HG03045 (cell line): Measurements from ENCODE around the gene CCL3.
"Not testable (repeated sequence)": the region's sequence is repeated elsewhere in the genome, so short reads cannot be mapped to it uniquely, and the experiment has no call there.

ENCODE experiments used
- ATAC-seq: cut with Tn5 transposase; IDR thresholded peaks from one replicate; pipeline ENCODE4 v1.9.1; 2021; ENCODE audit warnings: mild to moderate bottlenecking, moderate library complexity; ENCODE audit not compliant: unreplicated experiment

Gene CCL3

DNA sequence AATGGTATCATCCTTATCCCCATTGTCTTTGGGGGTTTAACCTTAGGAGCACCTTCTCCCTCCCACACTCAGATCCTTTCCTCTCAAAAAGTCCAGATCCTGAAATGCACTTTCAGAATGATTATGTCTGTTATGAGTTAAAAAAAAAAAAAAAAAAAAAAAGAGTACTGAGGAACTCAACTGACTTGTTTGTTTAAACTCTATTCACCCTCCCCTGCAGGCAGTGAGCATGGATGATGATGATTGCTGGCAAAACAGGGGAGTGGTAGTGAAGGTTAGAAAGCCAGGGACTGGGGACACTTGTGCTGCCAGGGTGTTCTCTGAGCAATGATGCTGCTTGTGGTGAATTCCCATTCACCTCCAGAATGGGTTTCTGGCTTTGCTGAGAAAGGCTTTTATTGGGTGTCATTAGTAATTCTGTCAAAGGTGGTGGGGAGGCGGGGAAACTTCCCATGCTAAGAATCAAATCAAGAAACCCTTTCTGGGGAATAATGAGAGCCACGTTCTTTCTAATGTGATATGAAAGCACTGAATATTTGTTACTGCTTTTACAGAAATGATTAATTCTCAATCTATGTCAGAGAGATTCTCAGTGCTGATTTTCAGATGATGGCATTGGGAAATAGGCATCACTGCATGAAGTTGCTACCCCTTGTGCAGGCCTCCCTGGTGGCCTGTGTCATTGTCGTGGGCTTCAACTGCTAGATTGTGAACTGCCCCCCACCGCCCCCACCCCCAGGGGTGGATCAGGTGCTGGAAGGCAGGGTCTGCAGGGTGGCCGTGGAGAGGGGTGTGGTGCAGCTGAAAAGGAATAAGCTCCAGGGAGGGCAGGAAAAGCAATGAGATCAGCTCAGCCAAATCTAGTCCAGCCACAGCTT lies 27.8 kb upstream of the CCL3 start:
- ATAC-seq, result no peak

DNA sequence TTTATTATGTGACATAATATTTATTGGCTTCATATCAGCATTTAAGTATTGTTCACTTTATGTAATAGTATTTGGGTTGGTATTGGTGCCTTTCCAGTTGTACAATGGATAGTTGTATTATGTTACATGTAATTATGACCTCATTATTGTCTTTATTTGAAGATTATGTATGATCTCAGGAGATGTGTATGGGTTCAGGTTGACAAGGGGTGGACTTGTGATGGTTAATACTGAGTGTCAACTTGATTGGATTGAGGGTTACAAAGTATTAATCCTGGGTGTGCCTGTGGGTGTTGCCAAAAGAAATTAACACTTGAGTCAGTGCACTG lies 25.7 kb upstream of the CCL3 start:
- ATAC-seq, result not testable (repeated sequence)

DNA sequence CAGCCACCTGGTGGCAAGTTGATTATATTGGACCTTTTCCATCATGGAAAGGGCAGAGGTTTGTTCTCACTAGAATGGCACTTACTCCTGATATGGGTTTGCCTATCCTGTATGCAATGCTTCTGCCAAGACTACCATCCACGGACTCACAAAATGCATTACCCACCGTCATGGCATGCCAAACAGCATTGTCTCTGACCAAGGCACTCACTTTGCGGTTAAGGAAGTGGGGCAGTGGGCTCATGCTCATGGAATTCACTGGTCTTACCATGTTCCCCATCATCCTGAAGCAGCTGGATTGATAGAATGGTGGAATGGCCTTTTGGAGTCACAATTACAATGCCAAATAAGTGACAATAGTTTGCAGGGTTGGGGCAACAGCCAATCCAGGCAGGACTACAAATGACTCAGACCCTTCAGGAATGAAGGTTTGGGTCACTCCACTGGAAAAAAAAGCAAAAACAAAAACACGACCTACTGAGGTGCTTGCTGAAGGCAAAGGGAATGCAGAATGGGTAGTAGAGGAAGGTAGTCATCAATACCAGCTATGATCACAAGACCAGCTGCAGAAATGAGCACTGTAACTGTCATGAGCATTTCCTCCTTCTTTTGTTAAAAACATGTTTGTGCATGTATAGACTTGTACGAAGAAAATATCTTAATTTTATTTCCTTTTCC lies 25.2 kb upstream of the CCL3 start:
- not testable (repeated sequence) for ATAC-seq

- not testable (repeated sequence) for ATAC-seq
Observed at GRCh38 chr17:36113131-36113530, 23.2 kb upstream of the CCL3 start.

- ATAC-seq, result no peak
Observed at GRCh38 chr17:36112572-36112971, 22.6 kb upstream of the CCL3 start.

DNA sequence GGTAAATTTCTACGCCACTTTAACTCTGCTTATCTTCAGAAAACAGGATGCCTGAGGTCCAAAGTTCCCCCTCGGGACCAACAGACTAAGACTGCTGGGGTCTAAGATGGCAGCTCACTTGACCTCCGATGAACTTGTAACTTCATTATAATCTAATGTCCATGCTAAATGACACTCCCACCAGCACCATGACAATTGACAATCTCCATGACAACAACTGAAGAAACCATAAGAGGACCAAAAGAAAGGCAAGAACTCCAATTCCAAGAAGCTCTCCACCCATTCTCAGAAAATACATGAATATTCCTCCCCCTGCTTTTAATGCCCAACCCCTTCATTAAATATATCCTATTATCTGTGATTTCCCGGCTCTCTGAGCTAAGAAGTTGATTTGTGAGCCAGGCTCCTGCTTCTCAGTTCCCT lies 21.1 kb upstream of the CCL3 start:
- no peak for ATAC-seq

DNA sequence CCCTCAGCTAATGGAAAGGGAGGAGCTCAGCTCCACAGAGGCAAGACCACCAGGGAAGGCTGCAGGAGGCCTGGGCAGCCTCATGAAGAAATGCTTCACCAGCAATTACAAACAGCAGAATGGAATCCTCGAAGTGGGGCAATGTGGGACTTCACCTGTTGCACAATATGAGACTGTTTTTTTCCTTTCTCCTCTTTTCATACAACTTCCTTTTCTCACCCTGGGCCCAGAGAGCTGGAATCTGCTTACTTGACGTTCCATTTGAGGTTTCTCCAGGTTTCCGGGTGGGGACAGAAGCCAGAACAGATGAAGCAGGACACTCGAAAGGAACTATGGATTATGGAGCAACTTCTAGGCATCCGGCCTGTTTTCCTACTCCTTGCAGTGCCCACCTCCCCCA lies 18.3 kb upstream of the CCL3 start:
- not testable (repeated sequence) for ATAC-seq

DNA sequence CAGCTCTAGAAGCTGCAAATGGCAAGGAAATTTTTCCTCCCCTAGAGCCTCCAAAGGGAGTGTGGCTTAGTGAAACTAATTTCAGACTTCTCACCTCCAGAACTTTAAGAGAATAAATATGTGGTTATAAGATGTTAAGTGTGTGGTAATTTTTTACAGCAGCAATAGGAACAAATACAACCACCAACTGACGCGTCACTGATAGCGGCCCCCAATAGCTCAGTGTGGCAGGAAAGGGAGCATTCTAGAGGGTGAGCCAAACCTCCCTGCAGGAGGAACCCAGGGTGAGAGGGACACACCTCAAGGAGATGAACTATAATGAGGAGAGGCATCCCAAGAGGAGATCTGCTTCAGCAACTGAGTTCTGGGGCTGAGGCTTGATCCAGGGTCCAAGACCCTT lies 17.7 kb upstream of the CCL3 start:
- ATAC-seq, result no peak

DNA sequence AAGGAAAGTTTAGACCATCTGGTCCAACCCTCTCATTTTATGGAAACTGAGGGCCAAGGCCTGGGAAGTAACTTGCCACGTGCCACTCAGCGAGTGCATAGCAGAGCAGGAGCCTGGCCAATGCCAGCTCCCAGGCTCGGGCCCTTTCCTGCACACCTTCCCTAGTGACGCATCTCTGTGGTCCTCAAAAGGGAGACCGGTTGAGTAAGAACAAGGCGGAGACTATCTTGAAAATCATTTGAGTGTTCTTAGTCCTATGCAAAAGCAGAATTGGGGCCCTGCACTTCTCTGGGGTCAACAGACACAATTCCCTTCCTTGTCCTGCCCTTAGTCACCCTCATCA lies 16.5 kb upstream of the CCL3 start:
- no peak for ATAC-seq

DNA sequence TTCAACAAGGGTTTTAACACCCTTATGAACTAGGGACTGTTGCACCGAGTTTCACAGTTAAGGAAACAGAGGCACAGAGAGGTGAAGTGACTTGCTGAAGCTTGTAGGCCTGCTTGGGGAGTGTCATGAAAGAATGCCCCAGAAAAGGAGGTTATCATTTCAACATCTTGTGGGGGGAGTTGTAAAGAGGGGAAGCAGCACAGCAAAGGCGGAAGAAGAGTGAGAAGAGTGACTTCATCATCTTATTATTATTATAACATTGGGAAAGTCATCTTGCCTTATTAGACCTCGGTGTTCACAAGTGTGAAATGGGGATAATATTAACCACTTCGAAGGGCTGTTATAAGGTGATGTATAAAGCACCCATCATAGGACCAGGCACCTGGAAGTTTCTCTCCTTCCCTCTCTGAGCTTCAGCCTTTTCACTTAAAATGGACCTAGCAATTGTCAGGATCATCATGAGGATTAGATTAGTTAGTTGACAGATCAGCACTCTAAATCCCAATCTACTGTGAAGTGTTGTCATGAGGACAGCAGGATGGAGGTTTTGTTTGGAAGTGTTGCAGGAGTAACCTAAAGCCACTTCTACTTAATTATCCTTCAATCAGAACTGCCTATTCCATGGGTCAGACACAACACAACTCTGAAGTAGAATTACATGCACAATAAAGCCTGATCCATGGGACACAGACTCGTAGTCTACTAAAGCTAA lies 16.0 kb upstream of the CCL3 start:
- no peak for ATAC-seq

- no peak for ATAC-seq
Observed at GRCh38 chr17:36104701-36105181, 14.8 kb upstream of the CCL3 start.

- ATAC-seq, result not testable (repeated sequence)
Observed at GRCh38 chr17:36104246-36104645, 14.3 kb upstream of the CCL3 start.

DNA sequence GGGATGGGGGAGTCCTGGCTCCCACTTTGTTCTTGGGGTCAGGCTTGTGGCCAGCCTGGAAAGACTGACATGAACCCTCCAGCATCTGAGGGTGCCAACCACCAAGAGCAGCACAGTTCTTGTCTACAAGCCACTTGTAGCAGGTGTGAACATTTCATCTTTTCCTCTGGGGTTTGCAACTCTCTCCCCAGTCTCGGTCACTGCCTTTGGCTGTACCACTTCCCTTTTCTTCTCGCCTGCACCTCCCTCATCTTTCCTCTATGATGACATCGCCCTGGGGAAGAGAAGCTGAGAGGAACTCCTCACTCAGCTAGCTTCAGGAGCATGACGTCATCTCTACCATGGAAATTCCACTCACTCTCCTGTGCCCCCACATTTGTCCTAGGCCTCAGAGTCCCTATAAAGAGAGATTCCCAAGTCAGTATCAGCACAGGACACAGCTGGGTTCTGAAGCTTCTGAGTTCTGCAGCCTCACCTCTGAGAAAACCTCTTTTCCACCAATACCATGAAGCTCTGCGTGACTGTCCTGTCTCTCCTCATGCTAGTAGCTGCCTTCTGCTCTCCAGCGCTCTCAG lies 13.5 kb upstream of the CCL3 start, which contains the start of gene CCL4:
CCL4 (plus strand) TSS at position 427 of the 575 bp plus-strand sequence; CDS start at position 506, 79 bp downstream.
- ATAC-seq, result peak; percentile 81

- ATAC-seq, result not testable (repeated sequence)
Observed at GRCh38 chr17:36099004-36099403, 9.1 kb upstream of the CCL3 start.

GRCh38 chr17:36095992-36096391 lies 6.0 kb upstream of the CCL3 start:
- ATAC-seq, result no peak

DNA sequence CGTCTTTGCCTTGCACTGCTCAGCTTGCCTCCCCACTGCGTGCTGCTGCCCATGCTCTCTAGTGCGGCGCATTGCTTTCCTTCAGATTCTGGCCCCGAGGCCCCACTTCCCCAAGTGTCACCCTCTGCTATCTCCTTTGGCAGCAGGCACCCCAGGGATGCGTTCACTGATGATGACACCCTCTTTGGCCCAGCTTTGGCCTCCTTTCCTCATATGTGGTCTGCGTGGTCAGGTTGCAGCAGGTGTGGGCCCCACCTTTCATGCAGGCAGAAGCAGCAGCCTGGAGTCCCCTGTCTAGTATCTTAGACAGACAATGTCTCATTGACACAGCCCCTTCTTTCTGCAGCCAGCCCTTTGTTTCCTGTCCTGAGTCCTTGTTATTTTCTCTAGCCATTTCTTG lies 4.8 kb upstream of the CCL3 start:
- no peak for ATAC-seq

DNA sequence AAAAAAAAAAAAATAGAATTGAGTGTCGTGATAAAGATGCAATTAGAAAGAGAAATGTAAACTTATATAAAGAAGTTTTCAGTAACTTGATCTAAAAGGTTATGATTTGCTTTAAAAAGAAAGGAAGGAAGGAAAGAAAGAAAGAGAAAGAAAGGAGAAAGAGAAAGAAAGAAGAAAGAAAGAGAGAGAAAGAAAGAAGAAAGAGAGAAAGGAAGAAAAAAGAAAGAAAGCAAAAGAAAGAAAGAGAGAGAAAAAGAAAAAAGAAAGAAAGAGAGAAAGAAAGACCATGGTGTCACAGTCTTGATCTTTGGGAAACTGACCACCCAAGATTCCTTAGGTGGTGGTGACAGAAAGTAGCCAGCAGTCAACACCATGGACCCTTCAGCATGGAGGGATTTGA lies 4.3 kb upstream of the CCL3 start:
- no peak for ATAC-seq

DNA sequence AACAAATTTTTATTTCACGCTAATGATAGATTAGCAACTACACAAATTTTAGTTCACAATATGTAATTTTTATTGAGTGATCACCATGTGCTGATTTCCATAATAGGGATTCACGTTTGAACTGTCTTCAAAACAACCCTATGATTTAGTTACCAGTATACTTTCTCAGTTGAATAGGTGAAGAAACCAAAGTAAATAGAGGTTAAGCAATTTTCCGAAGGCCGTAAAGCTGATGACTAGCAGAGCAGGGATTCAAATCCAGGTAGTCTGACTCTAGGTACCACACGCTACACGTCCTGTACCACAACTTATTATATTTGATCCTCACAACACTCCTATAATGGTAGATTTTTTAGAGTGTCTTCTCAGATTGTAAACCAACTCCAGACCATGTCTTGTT lies 2.8 kb upstream of the CCL3 start:
- ATAC-seq, result not testable (repeated sequence)

GRCh38 chr17:36092230-36092629 lies 2.3 kb upstream of the CCL3 start:
- no peak for ATAC-seq

DNA sequence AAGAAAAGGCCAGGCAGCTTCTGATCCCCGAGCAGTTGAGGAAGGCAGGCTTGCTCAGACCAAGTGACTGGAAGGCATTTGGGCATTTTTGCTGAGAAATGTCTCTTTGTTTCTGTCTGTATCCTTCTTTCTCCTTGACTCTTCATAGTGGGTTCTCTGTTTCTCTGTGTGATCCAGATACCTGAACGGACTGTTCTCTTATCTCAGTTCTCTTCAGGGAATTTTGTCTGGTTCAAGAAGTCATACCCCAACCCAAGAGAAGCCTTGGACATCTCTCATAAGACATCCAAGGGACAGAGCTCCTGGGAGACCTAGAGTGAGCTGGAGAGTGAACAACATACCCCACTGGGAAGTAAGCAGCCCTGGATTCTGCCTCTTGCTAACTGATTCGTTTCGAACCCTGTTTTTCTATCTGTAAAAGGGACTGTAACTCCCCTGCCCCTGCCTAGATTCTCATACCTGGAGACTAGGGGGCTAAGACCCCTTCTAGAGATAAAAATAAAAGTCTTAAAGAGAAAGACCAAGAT lies 541 bp downstream of the CCL3 start:
- ATAC-seq, result no peak
